Adrenal gland (tissue), 12 donors: ENCODE data around the gene MYCBP2. TPM values are rescaled to one million over a fixed set of nuclear protein-coding genes. Genes with fewer than 3 reads are reported as not detected.
"Not testable (repeated sequence)": the region's sequence is repeated elsewhere in the genome, so short reads cannot be mapped to it uniquely, and the experiment has no call there.

Experiments used
- DNase-seq, 7 donors: peaks; one replicate each; pipeline ENCODE4 v3.0.0-alpha.2; 2019 to 2020
- H3K27ac ChIP-seq, 5 donors: fragments of 200-600 bp; sonication (generic) in 4 of 5; 1 replicate in 3 of 5; 2 replicates in 2 of 5; pipeline versions ENCODE4 v1.5.1 to v1.8.0; 2016 to 2020; ENCODE audit warnings: mild to moderate bottlenecking in 1 of 5
- H3K27me3 ChIP-seq: fragments of 200-600 bp; 2 replicates; pipeline ENCODE4 v1.8.0; 2021
- H3K36me3 ChIP-seq, 2 donors: fragments of 200-600 bp; replicated peaks in 1 of 2; 1 replicate in 1 of 2; 2 replicates in 1 of 2; pipeline versions ENCODE4 v1.5.1 to v1.8.0; 2018 to 2022
- H3K4me1 ChIP-seq, 2 donors: fragments of 200-600 bp; replicated peaks in 1 of 2; 1 replicate in 1 of 2; 2 replicates in 1 of 2; pipeline versions ENCODE4 v1.5.1 to v1.8.0; 2018 to 2021
- H3K4me3 ChIP-seq, 4 donors: fragments of 200-600 bp; sonication (generic) in 3 of 4; one replicate each; pipeline ENCODE4 v1.5.1; 2016 to 2018
- H3K9me3 ChIP-seq, 3 donors: fragments of 200-600 bp; sonication (generic) in 1 of 3; replicated peaks in 1 of 3; 1 replicate in 2 of 3; 2 replicates in 1 of 3; pipeline versions ENCODE4 v1.5.1 to v1.8.0; 2016 to 2021
- POLR2A ChIP-seq, 2 donors: fragments of 450-650 bp; IDR thresholded peaks; one replicate each; pipeline ENCODE4 v1.6.1; 2017; ENCODE audit warnings: antibody characterized with exemption in 2 of 2, mild to moderate bottlenecking in 2 of 2, moderate library complexity in 1 of 2
- WGBS, 4 donors: extraction: QIAGEN DNeasy Blood & Tissue Kit in 2 of 4; methylation state at CpG; one replicate each; pipeline versions ENCODE4 v1.1.5 to v1.1.7; 2013 to 2017; 5-methylcytosine and 5-hydroxymethylcytosine counted together
- intact Hi-C, 2 donors: fragments of 100-400 bp; cut with DNase I; formaldehyde crosslinking; loops; one replicate each; pipeline versions ENCODE4 v1.14.1 to v1.15.0; 2022 to 2023
- polyA plus RNA-seq, 3 donors: library from polyadenylated mRNA; stranded (reverse); fragments of 200-250 nt in 2 of 3; fragments of 350-450 nt in 1 of 3; fragmentation: Illumina TruSeq in 1 of 3; extraction: RNeasy Lipid Tissue Mini Kit (QIAGEN cat#74804) in 1 of 3; gene quantifications; one replicate each; pipeline ENCODE4 v1.2.3, GENCODE V29; 2013 to 2014
- total RNA-seq, 9 donors: library from RNA; depleted of rRNA in 4 of 9; stranded (reverse); fragments of >200 nt in 4 of 9; fragments of 120-200 nt in 1 of 9; fragmentation: NEBNext Ultra II Directional in 1 of 9; extraction: Animal tissue kit (Norgen Biotek cat#: 25700) in 1 of 9; gene quantifications; one replicate each; pipeline versions ENCODE4 v1.1.0 to v1.2.4, GENCODE V29; 2013 to 2023
- TF ChIP-seq, protein P1 (sequence below), 6 experiments: fragments of 450-650 bp in 4 of 6; fragments of 200-600 bp in 2 of 6; sonication (generic) in 1 of 6; IDR thresholded peaks; 1 replicate in 5 of 6; 2 replicates in 1 of 6; pipeline versions ENCODE4 v1.5.1 to v1.8.0; 2016 to 2021; ENCODE audit warnings: antibody characterized with exemption in 6 of 6, mild to moderate bottlenecking in 2 of 6, moderate library complexity in 1 of 6
- donor health status: healthy with polysubstance abuse.
- donor health status: Bipolar disorder and iron deficiency.
- donor health status: DM: yes; HTN: yes; CAD: no.
- donor health status: DM: no; HTN: no; CAD: no.
- donor health status: DM: no; HTN: no; CAD: no.
- donor health status: DM: yes; HTN: yes; CAD: no.

Gene MYCBP2
- total and polyA plus RNA-seq, 12 donors = 28.7 to 126 (median 68.8) TPM

DNA sequence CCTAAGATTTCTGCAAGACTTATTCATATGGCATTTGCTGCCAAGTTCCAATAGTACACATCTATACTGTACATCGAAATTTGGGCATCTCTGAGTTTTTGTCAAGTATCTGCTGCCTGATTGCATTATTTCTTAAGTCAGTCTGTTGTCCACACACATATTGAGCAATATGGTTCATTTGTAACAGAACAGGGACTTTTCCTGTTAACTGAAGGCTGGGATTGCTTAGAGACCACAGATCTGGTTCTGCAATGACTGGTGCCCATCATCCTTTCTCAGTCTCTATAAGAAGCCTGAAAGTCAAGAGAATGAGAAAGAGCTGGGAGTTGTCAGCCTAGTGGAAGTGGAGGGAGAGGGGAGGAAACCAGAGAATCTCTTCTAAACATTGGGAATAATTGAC lies 22.5 kb upstream of the MYCBP2 start:
- Histone ChIP-seq H3K27ac (no peak overlapping the region), H3K27me3 (no peaks in the 10 kb centered on the region), H3K9me3 (no peaks in the 10 kb centered on the region), H3K4me1 (no peaks in the 10 kb centered on the region), H3K4me3 (no peak overlapping the region), H3K36me3 (no peaks in the 10 kb centered on the region)
- intact Hi-C loops = no loop called here
- WGBS, 4 donors = 50 to 75% (median 65%) methylated on average over 1 of the region's 1 CpG
- TF ChIP-seq POLR2A (IDR thresholded peaks at IDR 0.05) = no peak
- TF ChIP-seq, protein P1, sequence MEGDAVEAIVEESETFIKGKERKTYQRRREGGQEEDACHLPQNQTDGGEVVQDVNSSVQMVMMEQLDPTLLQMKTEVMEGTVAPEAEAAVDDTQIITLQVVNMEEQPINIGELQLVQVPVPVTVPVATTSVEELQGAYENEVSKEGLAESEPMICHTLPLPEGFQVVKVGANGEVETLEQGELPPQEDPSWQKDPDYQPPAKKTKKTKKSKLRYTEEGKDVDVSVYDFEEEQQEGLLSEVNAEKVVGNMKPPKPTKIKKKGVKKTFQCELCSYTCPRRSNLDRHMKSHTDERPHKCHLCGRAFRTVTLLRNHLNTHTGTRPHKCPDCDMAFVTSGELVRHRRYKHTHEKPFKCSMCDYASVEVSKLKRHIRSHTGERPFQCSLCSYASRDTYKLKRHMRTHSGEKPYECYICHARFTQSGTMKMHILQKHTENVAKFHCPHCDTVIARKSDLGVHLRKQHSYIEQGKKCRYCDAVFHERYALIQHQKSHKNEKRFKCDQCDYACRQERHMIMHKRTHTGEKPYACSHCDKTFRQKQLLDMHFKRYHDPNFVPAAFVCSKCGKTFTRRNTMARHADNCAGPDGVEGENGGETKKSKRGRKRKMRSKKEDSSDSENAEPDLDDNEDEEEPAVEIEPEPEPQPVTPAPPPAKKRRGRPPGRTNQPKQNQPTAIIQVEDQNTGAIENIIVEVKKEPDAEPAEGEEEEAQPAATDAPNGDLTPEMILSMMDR (IDR thresholded peaks at IDR 0.05) = no peak
- no peak for DNase-seq

GRCh38 chr13:77347351-77347750 lies 20.5 kb upstream of the MYCBP2 start:
- DNase-seq, H3K9me3 ChIP-seq, H3K27ac ChIP-seq, H3K27me3 ChIP-seq, H3K4me3 ChIP-seq, intact Hi-C loops, H3K4me1 ChIP-seq, H3K36me3 ChIP-seq: not testable (repeated sequence)
- WGBS, 4 donors = 82 to 95% (median 91%) methylated on average over 3 of the region's 3 CpGs

- H3K27ac ChIP-seq = no peak overlapping the region
- no peaks in the 10 kb centered on the region for H3K36me3 ChIP-seq
- no peaks in the 10 kb centered on the region for H3K4me1 ChIP-seq
- no peak for DNase-seq
- TF ChIP-seq POLR2A (IDR thresholded peaks at IDR 0.05) = no peak
- TF ChIP-seq, protein P1 (IDR thresholded peaks at IDR 0.05) = no peak
- H3K4me3 ChIP-seq = no peak overlapping the region
- intact Hi-C loops = no loop called here
- H3K27me3 ChIP-seq = no peaks in the 10 kb centered on the region
- 64 to 84% (median 77%) methylated on average over 2 of the region's 2 CpGs for whole genome bisulfite sequencing, 4 donors
- H3K9me3 ChIP-seq = no peaks in the 10 kb centered on the region
These were observed 18.4 kb upstream of the MYCBP2 start for GRCh38 chr13:77345150-77345780.

DNA sequence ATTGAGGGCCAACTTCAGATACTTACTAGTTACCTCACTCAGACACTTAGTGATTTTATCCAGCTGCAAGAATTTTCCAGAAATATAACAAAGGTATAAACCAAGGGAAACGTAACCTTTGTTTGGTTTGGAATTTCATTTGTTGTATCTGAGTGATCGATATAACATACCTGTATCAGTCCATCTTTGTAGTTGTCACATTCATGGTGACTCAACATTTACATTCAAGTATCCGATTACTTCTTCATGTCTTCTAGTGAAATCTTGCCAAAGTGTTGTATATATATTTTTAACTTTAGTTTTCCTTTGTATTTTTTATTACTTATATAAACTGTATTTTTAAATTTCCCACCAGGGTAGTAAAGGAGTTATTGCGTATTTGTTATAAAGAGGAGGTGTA lies 16.9 kb upstream of the MYCBP2 start:
- no peak overlapping the region for H3K27ac ChIP-seq
- no peaks in the 10 kb centered on the region for H3K4me1 ChIP-seq
- no peak for DNase-seq
- TF ChIP-seq POLR2A (IDR thresholded peaks at IDR 0.05) = no peak
- TF ChIP-seq, protein P1 (IDR thresholded peaks at IDR 0.05) = no peak
- H3K4me3 ChIP-seq = no peak overlapping the region
- WGBS, 4 donors = 88 to 96% (median 92%) methylated on average over 4 of the region's 4 CpGs
- H3K9me3 ChIP-seq = no peaks in the 10 kb centered on the region
- intact Hi-C loops = no loop called here
- H3K27me3 ChIP-seq = no peaks in the 10 kb centered on the region
- no peaks in the 10 kb centered on the region for H3K36me3 ChIP-seq

DNA sequence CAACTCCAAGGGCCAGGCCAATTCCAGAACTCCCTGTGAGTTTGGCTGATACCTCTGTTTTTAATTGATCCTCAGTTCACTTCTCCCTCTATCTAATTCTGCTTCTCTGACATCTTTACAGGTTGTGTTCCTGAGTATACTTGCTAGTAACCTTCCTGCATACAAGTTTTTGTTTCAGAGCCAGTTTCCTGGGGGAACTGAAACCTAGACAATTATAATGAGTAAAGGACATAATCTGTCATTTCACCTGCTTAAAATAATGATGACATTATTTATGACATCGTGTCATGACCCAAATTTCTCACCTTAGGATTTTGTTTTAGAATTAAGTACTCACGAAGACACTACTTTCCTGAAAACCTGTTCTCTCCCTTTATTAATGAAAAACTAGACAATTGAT lies 12.5 kb upstream of the MYCBP2 start:
- DNase-seq = no peak
- H3K27ac ChIP-seq = no peak overlapping the region
- no peak overlapping the region for H3K4me3 ChIP-seq
- TF ChIP-seq POLR2A (IDR thresholded peaks at IDR 0.05) = no peak
- TF ChIP-seq, protein P1 (IDR thresholded peaks at IDR 0.05) = no peak
- intact Hi-C loops = loop anchor here in 1 of 2 donors (10.0 kb wide), 1 partner anchor 135 kb away; no protein-coding TSS in a partner anchor
- H3K4me1 ChIP-seq = no peaks in the 10 kb centered on the region
- no peaks in the 10 kb centered on the region for H3K9me3 ChIP-seq
- H3K27me3 ChIP-seq = no peaks in the 10 kb centered on the region
- WGBS, 4 donors = 70 to 76% (median 72%) methylated on average over 2 of the region's 2 CpGs
- H3K36me3 ChIP-seq = no peaks in the 10 kb centered on the region
